Measurements from ENCODE around the gene APPL2. TPM values are rescaled to one million over a fixed set of nuclear protein-coding genes. Genes with fewer than 3 reads are reported as not detected.

Gene APPL2
- polyA plus RNA-seq, 3 donors = 6.4 to 19.8 (median 9.0) TPM

DNA sequence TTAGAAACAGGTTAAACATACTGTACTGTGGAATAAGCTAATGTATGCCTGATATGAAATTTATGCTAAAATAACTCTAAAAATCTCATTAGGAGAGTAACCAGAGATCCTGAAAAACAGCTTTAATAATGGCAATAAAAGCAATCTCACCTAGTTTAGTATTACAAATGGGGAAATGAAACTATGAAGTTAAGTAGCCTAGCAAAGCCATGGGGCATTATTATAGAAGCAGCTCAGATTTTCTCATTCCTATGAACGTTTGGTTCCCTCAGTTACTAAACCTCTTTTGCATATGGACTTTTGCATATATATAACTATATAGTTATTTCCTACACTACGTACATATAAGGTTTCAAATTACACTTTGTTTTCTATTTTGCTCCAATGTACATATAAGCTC lies 25.0 kb upstream of the APPL2 start:
- no peaks in the 10 kb centered on the region for H3K27me3 ChIP-seq (ENCODE audit: control insufficient read depth in 2 of 2, insufficient read depth in 2 of 2, low read length in 2 of 2)
- no peak overlapping the region for H3K9ac ChIP-seq (ENCODE audit: insufficient read depth, low read length, poor library complexity, severe bottlenecking)
- no peak overlapping the region for H2AFZ ChIP-seq (ENCODE audit: insufficient read depth, low read depth, low read length, poor library complexity, severe bottlenecking)
- H3K4me2 ChIP-seq (replicated peaks; ENCODE audit: extremely low read depth, low read length, poor library complexity, severe bottlenecking) = no peak overlapping the region
- no peaks in the 10 kb centered on the region for H3K36me3 Mint-ChIP-seq
- no peaks in the 10 kb centered on the region for H3K36me3 ChIP-seq (replicated peaks in 1 of 2; ENCODE audit: control insufficient read depth in 1 of 2, insufficient read depth in 2 of 2, low read length in 2 of 2)
- no peaks in the 10 kb centered on the region for H3K4me1 ChIP-seq (ENCODE audit: control insufficient read depth in 1 of 2, insufficient read depth in 2 of 2, low read length in 2 of 2)
- H3K27ac ChIP-seq (ENCODE audit: low read depth in 1 of 2, low read length in 2 of 2) = no peak overlapping the region
- H3K79me2 ChIP-seq (ENCODE audit: insufficient read depth, low read length) = no peaks in the 10 kb centered on the region
- intact Hi-C loops (cut with micrococcal nuclease) = no loop called here
- no peaks in the 10 kb centered on the region for H4K20me1 ChIP-seq (ENCODE audit: insufficient read depth, low read length)
- H3K9me3 ChIP-seq (replicated peaks in 1 of 2; ENCODE audit: control insufficient read depth in 1 of 2, insufficient read depth in 1 of 2, low read length in 2 of 2) = no peaks in the 10 kb centered on the region
- H3K27ac Mint-ChIP-seq = no peak overlapping the region
- H3K27me3 Mint-ChIP-seq (ENCODE audit: low read depth in 3 of 3) = peaks cover 0 to 7% (median 2%) of the 10 kb centered on the region in 3 donors
- TF ChIP-seq, protein P1, sequence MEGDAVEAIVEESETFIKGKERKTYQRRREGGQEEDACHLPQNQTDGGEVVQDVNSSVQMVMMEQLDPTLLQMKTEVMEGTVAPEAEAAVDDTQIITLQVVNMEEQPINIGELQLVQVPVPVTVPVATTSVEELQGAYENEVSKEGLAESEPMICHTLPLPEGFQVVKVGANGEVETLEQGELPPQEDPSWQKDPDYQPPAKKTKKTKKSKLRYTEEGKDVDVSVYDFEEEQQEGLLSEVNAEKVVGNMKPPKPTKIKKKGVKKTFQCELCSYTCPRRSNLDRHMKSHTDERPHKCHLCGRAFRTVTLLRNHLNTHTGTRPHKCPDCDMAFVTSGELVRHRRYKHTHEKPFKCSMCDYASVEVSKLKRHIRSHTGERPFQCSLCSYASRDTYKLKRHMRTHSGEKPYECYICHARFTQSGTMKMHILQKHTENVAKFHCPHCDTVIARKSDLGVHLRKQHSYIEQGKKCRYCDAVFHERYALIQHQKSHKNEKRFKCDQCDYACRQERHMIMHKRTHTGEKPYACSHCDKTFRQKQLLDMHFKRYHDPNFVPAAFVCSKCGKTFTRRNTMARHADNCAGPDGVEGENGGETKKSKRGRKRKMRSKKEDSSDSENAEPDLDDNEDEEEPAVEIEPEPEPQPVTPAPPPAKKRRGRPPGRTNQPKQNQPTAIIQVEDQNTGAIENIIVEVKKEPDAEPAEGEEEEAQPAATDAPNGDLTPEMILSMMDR (IDR thresholded peaks at IDR 0.05) = no peak
- H3K4me3 Mint-ChIP-seq = no peak overlapping the region
- peaks cover 2 to 12% (median 7%) of the 10 kb centered on the region in 7 donors for H3K9me3 Mint-ChIP-seq
- DNase-seq = peak in 1 of 3 donors; percentile 10
- no peak overlapping the region for H3K4me3 ChIP-seq (replicated peaks in 1 of 3; ENCODE audit: low read depth in 2 of 3, low read length in 3 of 3)
- WGBS (ENCODE audit: insufficient coverage) = no CpG with 5 or more reads among the region's 2 CpGs
- H3K4me1 Mint-ChIP-seq = no peaks in the 10 kb centered on the region

DNA sequence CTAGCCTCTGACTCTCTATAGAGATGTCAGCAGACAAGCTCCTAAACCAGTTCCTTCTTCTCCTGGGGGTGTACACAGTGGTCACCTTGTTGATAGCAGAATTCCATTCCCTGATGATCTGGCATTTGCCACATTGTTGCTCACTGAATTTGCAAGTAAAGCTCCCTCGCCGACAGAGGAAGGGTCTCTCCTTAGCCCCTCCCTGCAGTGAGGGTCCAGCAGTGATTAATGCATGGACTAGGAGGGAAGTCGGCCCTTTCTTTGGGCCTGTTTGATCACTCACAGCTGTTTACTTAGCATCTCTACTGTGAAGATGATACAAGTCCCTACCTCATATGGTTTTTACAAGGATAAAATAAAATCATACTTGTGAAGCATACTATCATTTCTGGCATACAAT lies 23.3 kb upstream of the APPL2 start:
- Mint-ChIP-seq H3K27ac (no peak overlapping the region), H3K36me3 (no peaks in the 10 kb centered on the region), H3K4me3 (no peak overlapping the region), H3K4me1 (no peaks in the 10 kb centered on the region), H3K27me3 (ENCODE audit: low read depth in 3 of 3) (peaks cover 0 to 4% (median 2%) of the 10 kb centered on the region in 3 donors), H3K9me3 (peaks cover 4 to 12% (median 8%) of the 10 kb centered on the region in 7 donors)
- Histone ChIP-seq H3K9ac (ENCODE audit: insufficient read depth, low read length, poor library complexity, severe bottlenecking) (no peak overlapping the region), H4K20me1 (ENCODE audit: insufficient read depth, low read length) (no peaks in the 10 kb centered on the region), H3K4me2 (replicated peaks; ENCODE audit: extremely low read depth, low read length, poor library complexity, severe bottlenecking) (no peak overlapping the region), H3K27me3 (ENCODE audit: control insufficient read depth in 2 of 2, insufficient read depth in 2 of 2, low read length in 2 of 2) (no peaks in the 10 kb centered on the region), H3K9me3 (replicated peaks in 1 of 2; ENCODE audit: control insufficient read depth in 1 of 2, insufficient read depth in 1 of 2, low read length in 2 of 2) (no peaks in the 10 kb centered on the region), H3K79me2 (ENCODE audit: insufficient read depth, low read length) (no peaks in the 10 kb centered on the region), H3K27ac (ENCODE audit: low read depth in 1 of 2, low read length in 2 of 2) (no peak overlapping the region), H3K4me3 (replicated peaks in 1 of 3; ENCODE audit: low read depth in 2 of 3, low read length in 3 of 3) (no peak overlapping the region), H2AFZ (ENCODE audit: insufficient read depth, low read depth, low read length, poor library complexity, severe bottlenecking) (no peak overlapping the region), H3K4me1 (ENCODE audit: control insufficient read depth in 1 of 2, insufficient read depth in 2 of 2, low read length in 2 of 2) (no peaks in the 10 kb centered on the region), H3K36me3 (replicated peaks in 1 of 2; ENCODE audit: control insufficient read depth in 1 of 2, insufficient read depth in 2 of 2, low read length in 2 of 2) (no peaks in the 10 kb centered on the region)
- intact Hi-C loops (cut with micrococcal nuclease) = no loop called here
- DNase-seq = no peak
- no CpG with 5 or more reads among the region's 3 CpGs for WGBS (ENCODE audit: insufficient coverage)
- TF ChIP-seq, protein P1 (IDR thresholded peaks at IDR 0.05) = no peak
